Glomerular endothelial cell (primary cell): ENCODE results near the gene MCTP2. TPM values are rescaled to one million over a fixed set of nuclear protein-coding genes. Genes with fewer than 3 reads are reported as not detected.

Experiments used
- DNase-seq: peaks from one replicate; pipeline ENCODE4 v3.0.0-alpha.2; 2011; ENCODE audit warnings: low read depth, low spot score; ENCODE audit errors: extremely low read depth
- total RNA-seq: library from RNA; depleted of rRNA; stranded (reverse); fragments of >200 nt; gene quantifications from 2 replicates; pipeline ENCODE4 v1.2.3, GENCODE V29; 2015

The MCTP2 gene
- total RNA-seq, 1 donor from 2014 or later = 1.2 TPM

- DNase-seq = no peak
These were observed 119.7 kb downstream of the MCTP2 start for GRCh38 chr15:94351031-94351535.

DNA sequence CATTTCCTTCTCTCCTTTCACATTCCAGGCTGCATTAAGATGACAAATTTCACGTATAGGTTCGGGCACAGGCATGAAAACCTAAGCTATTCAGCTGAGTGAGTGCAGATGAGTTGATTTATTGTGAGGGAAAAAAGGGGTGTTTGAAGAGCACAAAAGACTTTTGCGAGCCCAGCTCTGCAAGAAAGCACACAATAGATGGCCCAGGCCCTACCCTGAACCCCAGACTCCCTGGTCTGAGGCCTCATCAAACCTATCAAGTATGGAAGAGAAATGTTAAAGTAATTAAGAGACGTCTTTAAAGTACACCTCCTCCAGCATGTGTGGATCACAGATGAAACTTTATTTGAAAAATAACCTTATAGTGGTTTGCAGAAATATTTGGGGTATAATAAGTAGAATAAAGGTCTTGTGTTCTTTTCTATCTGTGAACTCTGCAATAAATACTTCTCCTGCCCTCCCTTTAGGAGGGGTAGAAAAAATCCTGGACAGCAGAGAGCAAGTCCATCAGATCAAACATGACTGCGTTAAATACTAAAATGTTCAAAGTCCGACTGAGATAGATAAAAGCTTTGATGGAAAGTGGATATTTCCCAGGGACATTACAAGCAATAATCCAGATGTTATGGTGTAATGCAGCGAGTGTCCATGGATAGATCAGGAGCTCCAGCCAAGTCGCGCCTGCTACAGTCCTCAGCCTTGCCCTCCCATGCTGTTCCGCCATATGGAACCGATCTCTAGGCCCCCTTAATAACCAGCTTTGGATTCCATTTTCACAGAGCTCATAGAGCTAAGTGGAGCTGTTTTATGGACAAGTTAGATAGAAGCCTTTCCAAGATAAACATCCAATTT is 121.5 kb downstream of the MCTP2 start:
- DNase-seq = no peak

GRCh38 chr15:94353488-94353820 is 122.1 kb downstream of the MCTP2 start:
- DNase-seq = no peak

- DNase-seq = no peak
These were observed 123.3 kb downstream of the MCTP2 start for GRCh38 chr15:94354655-94355054.

- no peak for DNase-seq
These were observed 128.4 kb downstream of the MCTP2 start for GRCh38 chr15:94359716-94360115.

DNA sequence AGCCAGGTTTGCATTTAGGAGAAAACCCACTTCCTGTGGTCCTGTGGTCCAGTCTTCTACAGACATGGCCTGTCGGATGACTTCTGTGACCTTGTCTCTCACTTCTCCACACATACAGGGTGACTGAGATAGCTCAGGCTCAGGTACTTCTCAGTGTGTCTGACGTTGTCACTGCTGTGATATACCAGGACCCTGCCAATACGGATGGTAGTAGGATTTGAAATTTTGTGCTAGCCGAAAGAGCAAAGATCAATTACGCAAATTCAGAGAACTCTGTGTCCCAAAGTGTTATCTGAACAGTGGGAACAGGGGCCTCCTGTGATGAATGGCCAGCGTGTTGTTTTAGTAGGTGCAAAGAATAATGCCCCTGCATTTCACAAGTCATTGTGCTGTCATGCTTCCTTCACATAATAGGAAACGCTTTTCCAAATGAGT is 128.9 kb downstream of the MCTP2 start:
- no peak for DNase-seq

GRCh38 chr15:94362385-94363092 is 131.2 kb downstream of the MCTP2 start:
- no peak for DNase-seq

DNA sequence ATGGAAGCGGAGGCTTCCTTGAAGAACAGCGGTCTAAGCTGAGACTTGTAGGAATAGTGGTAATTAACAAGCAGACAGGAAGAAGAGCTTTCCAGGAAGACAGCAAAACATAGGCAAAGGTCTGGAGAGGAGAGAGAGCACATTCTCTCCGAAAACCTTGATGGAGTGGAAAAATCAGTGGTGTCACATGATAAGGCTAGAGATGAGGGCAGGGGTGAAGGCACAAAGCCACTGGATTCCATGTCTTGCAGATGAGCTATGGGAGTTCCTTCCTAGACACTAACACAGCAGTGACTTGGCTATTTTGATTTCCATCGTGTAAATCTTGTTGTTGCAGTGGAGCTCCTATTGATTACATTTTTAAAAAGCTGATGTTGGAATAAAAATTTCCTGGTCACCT is 132.0 kb downstream of the MCTP2 start:
- DNase-seq = no peak

DNA sequence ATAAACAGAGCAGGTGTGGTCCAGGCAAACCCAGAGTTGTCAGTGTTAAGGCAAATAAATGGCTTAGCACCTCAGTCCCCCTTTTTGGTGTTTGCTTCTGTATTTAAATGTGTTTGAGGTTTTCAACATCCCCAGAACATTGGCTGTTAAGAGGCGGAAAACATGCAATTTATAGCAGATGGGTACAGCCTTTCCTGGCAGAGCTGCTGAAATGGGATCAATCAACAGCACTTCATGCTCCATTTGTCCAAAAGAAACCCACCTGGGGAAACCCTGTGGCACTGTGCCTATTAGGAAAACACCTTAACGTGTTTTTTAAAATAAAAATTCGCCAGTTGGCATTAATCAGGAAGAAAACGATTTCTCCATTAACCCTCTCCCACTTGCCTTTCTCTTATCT is 135.4 kb downstream of the MCTP2 start:
- no peak for DNase-seq

- no peak for DNase-seq
These were observed 136.6 kb downstream of the MCTP2 start for GRCh38 chr15:94367726-94368535.

DNA sequence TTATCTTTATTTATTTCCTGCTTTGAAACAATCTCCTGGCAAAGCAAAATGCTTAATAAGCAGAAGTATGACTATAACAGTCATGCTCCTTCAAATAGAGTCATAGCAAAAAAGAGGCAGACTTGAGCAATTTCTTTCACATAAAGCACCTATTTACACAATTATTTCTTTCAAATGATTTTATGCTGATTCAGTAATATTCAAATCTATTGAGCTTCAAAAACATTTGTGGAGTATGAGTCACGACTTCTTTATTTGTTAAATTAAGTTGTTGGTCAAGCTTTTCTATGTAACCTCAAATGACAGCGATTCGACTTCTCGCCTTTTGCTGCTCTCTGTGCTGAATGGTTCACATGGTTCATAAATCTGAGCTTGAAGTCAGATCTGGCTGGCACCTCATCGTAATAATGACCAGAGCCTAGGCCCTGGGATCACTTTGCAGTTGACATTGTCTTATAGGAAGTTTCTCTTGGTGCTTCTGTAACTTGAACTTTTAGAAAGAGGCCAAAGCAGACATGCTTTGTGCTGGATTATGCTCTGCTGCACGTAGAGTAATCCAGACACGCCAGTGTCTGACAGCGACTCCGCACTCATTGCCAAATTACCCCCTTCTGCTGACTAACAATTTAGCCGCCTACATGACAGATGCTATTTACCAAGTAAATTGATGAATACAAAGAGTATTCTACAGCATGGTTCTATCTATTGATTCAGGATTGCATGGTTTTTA is 139.0 kb downstream of the MCTP2 start:
- DNase-seq = no peak

- DNase-seq = no peak
These were observed 139.6 kb downstream of the MCTP2 start for GRCh38 chr15:94370936-94371285.

GRCh38 chr15:94372821-94373220 is 141.5 kb downstream of the MCTP2 start:
- no peak for DNase-seq

DNA sequence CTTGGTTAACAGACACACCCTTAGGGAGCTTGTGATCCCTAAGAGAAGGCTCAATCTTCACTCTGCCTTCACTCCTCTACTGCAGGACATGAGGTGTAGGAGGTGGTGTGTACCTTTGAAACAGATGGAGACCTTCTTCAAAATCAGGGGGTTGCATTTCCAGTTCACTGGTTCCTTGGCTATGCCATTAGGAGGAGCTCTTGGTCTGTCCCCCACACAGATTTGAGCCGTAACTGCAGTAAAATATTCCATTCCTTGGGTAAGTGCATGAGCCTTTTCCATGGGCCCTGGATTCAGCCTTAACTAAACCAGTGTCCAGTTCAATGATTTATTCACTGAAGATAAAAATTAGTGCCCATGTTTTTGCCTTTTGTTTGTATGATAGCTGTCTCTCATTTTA is 144.6 kb downstream of the MCTP2 start:
- no peak for DNase-seq

DNA sequence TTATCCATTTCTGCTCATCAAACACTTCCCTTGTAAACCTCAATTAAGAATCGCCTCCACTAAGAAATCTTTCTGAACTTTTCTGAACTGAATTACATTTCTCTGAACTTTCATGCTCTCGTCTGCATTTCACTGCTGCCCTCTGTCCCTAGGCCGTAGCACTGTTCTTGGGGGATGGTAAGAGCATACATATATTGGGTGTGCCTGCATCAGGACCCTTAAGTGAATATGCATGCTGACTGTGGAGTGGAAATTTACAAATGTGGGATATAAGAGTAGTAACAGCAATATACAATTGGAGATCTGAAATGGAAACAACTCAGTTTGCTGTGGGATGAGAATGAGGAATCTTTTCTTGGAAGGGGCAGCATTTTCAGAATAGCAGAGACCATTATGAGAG is 148.6 kb downstream of the MCTP2 start:
- no peak for DNase-seq

DNA sequence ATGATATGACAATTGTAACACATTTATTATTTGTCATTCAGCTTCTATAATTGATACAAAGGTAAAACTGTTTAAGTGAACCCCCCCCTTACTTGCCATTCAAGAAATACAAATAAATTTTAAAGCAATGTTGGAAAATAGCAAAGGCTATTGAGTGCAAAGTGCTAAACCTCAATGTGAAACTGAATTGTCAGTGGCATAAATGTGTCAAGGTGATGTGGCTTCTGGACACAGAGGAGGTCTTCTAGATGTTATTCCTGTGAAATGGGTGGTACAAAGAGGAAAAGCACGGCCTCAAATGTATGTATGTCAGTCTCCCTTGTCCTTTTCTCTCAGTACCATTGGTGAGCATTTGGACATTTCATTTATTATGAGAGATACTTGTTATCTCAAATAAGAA is 149.4 kb downstream of the MCTP2 start:
- DNase-seq = no peak

GRCh38 chr15:94381384-94381783 is 150.0 kb downstream of the MCTP2 start:
- no peak for DNase-seq

DNA sequence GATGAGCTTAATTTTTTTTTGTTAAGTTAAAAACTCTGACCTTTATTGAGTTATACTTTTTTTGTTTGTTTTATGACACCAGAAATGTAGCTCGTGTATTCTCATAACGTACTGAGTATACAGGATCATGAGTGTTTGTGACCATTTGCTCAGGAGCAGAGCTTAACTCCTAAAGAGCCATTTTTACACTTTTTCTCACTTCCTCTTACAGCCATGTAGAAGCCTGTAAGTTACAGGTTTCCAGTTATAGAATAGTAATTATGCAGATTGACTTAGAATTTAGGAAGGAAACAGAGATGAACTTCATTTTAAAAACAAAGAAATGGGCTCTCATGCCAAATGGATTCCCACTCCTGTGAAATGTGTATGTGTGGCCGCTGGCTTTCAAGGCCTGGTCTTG is 151.7 kb downstream of the MCTP2 start:
- DNase-seq = no peak

GRCh38 chr15:94383706-94384105 is 152.3 kb downstream of the MCTP2 start:
- no peak for DNase-seq

GRCh38 chr15:94385441-94385840 is 154.1 kb downstream of the MCTP2 start:
- no peak for DNase-seq

GRCh38 chr15:94386351-94386750 is 155.0 kb downstream of the MCTP2 start:
- no peak for DNase-seq
